Hepatocyte (in vitro differentiated cells): Measurements from ENCODE around the gene ZNHIT6.

Source experiments
- CTCF ChIP-seq: fragments of 200-600 bp; sonication (generic); IDR thresholded peaks from 2 replicates; pipeline ENCODE4 v1.5.1; 2016; ENCODE audit warnings: antibody characterized with exemption, mild to moderate bottlenecking; ENCODE audit not compliant: poor library complexity
- EZH2 ChIP-seq: fragments of 200-600 bp; sonication (generic); IDR thresholded peaks from 2 replicates; pipeline ENCODE4 v1.6.1; 2016; ENCODE audit warnings: antibody characterized with exemption, mild to moderate bottlenecking, borderline replicate concordance
- EZH2phosphoT487 ChIP-seq: fragments of 200-600 bp; sonication (generic); IDR thresholded peaks from one replicate; pipeline ENCODE4 v1.6.1; 2018; ENCODE audit warnings: antibody characterized with exemption, mild to moderate bottlenecking, low read depth, moderate library complexity; ENCODE audit not compliant: unreplicated experiment, severe bottlenecking

- TF ChIP-seq CTCF, result peak; percentile 70
- TF ChIP-seq EZH2phosphoT487, result no peak
- TF ChIP-seq EZH2, result no peak
Observed at GRCh38 chr1:85692730-85693314, 15.4 kb downstream of the ZNHIT6 start.
